NCI-H748 treated with DMSO at 0.1 percent for 48 hours (cell line): ENCODE measurements around the gene TMEM240.
A peak's percentile ranks its signal among the peaks of the same experiment; 100 is the strongest.

Experiments
- DNase-seq: peaks from one replicate; lab custom pipeline; 2025; lab: John Stamatoyannopoulos, UW

The TMEM240 gene

DNA sequence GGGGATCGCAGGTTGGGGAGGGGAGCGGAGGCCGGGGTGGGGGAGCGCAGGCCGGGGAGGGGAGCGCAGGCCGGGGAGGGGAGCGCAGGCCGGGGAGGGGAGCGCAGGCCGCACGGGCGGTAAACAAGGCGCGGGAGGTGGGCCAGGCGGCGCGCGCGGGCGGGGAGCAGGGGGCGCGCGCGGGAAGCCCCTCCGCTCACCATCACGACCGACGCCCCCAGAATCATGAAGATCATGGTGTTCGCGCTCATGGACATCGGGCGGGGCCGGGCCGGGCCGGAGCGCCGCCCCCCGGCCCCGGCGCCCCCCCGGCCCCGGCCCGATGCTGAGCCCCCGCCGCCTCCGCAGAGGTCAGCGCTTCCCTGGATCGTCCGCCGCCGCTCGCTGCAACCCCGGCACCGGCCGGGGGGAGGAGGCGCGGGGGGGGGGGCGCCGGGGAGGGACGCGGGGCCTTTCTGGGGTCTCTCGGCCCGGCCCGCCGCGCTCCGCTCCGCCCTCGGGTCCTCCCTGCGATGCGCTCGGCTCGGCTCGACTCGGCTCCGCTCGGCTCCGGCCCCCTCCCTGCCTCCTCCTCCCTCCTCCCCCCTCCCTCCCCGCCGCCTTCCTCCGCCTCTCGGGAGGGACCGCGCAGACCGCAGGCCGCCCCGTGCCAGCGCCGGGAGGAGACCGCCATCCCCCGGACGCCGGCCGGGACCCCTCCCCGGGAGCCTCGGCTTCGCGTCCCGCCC lies at the start of gene TMEM240:
TSS of gene TMEM240 (minus strand) at position 535 of the 728 bp plus-strand sequence. CDS start at position 257, 278 bp downstream.
- no peak for DNase-seq

DNA sequence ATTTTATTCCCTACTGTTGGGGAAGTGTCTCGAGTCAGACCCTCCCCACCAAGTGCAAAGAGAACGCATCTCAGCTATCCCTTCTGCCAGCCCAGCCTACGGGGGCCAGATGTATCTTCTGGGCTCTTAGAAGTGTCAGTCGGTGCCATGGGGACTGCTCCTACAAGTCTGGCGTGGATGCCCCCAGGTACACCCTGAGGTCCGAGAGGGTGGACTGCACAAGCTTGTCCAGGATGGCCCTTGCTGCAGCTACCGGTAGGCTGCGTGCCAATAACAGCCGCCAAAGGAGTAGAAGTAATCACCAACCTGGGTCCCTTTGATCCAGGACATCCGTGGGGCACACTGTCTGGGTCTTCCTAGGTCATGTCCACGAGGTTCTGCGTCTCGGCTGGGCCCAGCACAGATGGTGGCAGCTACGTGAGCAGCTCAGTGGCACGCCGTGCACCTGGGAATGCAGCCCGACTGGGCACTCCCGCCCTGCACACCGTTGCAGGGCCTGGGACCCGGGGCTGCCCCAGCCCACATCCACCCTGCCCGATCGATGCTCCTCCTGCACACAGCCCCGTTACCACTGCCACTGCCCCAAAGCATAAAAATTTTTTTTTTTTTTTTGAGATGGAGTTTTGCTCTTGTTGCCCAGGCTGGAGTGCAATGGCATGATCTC lies 43.1 kb upstream of the TMEM240 start:
- no peak for DNase-seq

DNA sequence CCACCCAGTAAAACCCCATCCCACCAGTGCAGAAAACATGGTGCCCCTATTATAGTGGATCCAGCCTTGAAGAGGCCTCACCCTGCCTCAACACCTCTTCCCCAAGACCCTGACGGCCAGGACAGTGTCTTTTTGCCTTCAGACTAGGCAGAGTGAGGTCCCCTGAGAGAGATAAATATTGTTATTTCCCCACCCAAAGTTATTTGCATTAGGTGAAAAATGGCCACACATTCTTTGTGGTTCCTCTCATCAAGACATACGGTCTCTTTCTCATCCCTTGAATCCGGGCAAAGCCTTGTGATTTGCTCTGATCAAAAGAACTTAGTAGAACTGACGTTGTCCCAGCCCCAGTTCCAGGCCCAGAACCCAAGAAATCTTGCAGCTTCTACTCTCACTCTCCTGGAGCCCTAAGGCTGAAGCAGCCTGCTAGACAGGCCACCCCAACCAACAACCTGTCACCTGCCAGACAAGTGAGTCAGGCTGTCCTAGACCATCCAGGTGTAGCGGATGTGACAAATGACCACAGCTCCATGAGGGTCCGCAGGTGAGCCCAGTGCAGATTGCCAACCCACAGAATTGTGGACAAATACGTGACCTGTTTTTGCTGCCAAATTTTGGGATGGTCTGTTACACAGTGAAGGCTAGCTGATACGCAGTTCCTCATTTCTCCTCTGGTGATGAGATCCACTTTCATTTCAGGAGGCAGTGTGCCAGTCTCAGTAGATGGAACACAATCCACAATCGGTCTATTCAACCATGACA lies 42.3 kb upstream of the TMEM240 start:
- DNase-seq: no peak

DNA sequence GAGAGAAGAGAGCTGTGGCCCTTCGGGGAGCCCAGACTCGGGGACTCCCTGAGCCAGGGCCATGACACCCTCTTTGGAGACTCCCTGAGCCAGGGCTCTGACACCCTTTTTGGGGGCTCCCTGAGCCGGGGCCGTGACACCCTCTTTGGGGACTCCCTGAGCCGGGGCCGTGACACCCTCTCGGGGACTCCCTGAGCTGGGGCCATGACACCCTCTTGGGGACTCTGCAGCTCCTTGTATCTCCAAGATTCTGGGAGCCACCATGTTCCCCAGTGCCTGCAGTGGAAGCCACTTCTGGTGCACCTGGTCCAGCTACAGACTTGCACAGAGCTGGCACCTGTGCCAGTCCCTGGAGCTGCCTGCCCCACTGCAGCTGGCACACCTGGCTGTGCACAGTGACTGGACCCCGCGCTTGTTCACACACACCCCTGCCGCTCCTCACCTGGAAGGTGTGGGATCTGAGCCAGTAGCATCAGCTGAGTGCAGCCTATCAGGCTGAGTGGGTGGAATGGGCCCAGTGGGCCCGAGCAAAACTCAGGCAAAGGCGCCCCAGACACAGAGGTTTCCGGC lies 38.0 kb upstream of the TMEM240 start:
- DNase-seq: no peak

DNA sequence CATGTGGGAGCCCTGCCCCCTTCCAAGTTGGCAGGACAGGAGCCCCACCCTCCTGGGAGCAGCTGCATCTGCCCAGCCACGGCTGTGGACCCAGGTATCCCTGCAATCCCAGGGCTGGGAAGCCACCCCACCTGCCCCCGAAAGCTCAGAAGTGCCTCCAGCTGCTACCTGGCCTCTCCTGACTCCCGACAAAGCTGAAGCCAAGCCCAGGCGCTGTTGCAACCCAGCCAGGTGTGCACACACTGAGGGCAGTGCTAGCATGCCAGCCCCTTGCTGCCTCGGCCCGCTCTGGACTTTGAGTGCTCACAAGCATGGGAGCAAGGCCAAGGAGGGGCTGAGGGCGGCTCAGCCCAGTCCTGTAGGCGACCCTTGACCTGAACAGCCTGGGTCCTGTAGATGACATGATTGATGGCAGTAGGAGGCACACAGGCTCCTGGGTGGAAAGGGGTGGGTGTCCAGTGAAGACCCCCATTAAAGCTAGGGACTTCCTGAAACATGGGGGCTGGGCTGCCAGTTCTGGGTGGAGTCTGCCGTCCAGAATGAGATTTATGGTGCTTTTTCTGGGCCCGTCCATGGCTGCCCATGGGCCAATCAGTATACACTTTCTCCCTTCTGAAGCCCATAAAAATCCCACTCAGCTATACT lies 37.1 kb upstream of the TMEM240 start:
- DNase-seq: no peak

DNA sequence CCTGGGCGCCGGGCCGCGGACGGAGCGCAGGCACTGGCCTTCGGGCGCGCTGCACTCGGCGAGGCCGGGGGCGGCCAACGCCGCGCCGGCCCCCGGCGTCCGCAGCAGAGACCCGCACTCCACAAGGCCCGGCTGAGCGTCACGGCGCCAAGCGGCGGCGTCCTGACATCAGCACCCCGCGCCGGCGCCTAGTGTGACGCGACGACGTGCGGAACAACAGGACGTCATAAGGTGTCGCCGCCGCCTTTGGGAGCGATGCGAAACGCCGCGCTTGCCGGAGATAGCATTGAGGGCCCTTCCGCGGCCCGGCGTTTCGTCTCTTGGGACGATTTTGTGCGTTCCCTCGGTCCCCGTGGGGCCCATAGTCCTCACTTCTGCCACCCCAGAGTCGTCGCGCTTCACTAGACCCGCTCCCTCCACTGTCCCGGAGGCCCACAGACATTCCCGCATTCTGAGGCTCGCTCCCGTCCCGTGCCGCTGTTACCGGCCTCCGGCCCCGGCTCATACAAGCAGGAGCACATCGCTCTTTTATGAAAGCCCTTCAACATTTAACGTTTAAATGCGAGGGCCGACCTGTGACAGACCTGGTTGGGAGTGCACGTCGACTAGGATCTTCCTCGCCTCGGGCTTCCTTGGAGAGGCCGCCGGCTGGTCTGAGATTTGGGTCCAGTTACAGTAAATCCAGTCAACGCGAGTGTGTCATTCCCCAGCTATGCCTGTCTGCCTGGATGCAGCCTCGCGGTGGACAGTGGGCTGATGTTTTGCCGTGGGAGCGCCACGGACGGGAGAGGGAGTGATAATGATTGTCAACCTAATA lies 34.5 kb upstream of the TMEM240 start, which contains the start of gene SSU72:
TSS of gene SSU72 (minus strand) at position 143 of the 817 bp plus-strand sequence. CDS start 306 bp downstream, outside the sequence.
- DNase-seq: peak; percentile 13

DNA sequence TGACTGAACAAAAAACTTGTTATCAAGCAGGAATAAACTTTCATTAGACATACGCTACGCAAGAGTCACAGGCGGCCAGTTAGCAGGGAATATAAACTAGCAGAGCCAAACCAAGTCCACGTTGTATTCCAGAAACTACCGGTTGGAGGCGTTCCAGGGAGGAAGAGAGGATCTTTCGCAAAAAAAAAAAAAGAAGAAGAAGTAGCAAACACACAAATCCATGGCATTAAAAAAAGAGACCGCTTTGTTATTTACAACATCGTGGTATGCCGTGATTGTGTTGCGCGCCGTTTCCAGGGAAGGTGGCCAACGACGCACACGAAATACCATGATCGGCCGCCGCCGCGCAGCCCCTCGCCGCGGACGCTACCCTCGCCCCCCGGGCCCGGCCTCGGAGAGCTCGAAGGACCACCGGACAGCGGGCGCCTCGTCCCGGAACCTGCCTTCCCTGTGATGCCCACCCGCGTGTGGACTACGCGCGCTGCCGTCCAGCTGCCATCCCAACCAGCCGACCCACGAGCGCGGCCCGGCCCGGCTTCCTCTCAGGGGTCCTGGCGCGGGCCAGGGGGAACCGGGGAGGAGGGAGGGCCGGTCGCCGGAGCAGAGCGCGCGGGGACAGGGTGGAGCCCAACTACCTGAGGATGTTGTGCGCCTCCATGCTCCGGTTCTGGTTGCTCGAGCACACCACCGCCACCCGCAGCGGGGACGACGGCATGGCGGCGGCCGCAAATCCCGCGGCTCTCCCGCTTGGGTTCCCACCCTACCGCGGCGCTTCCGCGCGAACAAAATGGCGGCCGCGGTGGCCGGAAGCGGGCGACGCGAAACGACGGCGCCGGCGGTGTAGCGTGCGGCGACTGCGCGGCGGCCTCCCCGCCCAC lies 33.7 kb upstream of the TMEM240 start:
- no peak for DNase-seq

DNA sequence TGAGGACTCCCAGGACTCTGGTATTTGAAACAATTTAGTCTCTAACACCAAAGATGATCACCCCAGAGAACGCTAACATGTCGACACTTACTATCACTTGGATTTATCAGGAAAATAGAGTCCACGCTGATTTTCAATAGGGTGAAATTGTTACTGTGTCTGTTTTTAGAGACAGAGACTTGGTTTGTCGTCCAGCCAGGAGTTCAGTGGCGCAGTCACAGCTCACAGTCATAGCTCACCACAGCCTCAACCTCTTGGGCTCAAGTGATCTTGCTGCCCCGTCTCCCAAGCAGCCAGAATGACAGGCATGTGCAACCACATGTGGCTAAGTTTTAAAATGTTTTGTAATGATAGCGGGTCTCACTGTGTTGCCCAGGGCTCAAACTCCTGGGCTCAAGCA lies 28.9 kb upstream of the TMEM240 start:
- DNase-seq: no peak

DNA sequence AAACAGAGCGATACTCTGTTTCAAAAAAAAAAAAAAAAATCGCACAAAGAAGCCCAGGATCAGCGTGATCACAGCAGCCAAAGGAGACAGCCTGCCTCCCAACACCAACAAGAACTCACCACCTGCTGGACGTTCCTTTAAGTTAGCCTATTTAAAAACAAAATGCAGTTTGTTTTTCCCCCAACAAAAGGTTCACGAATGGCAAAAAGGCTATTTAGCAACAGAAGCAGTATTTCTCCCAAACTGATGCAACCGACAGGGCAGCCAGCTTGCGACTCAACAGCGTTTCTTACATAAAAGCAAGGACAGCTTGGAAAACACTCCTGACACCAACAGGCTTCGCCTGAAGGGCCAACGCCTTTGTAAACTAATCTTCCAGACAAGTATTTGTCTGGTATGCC lies 27.5 kb upstream of the TMEM240 start:
- no peak for DNase-seq

DNA sequence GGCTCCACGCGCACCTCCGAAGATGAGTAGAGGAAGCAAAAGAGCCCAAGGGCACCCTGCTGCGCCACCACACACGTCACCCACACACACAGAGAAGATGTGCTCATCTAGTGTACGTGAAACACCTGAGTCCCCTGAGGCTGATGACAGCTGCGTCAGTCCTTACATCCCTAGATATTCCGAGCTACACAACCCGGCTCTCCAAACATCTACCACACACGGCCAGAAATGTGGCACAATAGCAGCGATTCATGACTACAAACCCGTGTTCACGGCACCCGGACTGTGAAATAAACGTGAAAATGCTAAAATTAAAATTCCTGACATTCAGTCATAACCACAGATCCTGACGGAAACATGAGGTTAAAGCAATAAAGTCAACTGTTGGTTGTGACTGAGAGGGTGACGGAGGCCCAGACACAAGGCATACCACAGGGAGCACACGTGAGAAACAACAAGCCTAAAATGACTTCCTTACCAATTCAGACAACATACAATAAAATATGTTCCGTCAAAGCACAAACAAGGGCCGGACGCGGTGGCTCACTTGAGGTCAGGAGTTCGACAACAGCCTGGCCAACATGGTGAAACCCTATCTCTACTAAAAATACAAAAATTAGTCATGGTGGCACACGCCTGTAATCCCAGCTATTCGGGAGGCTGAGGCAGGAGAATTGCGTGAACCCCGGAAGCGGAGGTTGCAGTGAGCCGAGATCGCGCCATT lies 26.9 kb upstream of the TMEM240 start:
- no peak for DNase-seq

DNA sequence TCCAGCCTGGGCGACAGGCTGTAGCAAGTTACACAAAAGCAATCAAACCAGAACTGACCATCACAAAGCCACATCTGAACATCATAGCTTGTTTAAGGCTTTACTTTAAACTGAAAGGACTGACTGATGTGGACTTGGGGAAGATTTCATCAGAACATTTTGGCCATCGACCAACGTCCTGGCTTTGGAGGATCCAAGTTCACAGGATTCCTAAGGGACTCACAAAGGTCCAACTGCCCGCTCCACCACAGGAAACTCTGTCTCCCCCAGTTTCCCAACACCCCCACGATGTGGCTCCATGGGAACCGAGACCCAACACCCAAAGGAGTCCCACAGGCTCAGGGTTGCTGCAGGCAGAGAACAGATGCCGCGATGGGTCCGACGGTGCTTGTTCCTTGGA lies 24.9 kb upstream of the TMEM240 start:
- DNase-seq: no peak

DNA sequence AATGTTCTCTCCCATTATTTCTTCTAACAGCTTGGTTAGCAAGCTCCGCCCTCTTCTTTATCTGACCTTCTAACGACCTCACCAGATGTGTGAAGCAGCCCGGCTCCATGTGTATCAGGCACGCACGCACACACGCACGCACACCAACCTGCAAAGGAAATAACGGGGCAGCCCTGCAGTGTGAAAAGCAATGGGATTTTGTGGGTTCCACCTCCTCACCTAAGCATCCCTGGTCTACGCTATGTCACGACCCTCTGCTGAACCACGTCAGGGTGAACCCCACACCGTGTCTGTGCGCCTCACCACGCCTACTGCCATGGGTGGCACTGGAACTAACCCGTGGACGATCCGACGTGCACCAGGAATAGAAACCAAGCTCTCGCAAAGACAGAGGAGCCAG lies 23.8 kb upstream of the TMEM240 start:
- no peak for DNase-seq

DNA sequence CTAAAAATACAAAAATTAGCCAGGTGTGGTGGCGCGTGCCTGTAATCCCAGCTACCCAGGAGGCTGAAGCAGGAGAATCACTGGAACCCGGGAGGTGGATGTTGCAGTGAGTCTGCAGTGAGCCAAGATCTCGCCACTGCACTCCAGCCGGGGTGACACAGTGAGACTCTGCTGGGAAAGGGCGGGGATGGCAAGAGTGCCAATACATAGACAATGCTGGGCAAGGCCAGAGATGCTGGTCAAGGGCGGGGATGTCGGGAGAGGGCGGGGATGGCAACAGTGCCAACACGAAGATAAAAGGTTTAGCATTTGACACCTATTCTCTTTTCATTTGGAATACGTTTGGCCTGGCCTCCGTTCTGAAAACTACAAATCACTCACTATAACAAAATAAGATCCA lies 23.3 kb upstream of the TMEM240 start:
- DNase-seq: no peak

DNA sequence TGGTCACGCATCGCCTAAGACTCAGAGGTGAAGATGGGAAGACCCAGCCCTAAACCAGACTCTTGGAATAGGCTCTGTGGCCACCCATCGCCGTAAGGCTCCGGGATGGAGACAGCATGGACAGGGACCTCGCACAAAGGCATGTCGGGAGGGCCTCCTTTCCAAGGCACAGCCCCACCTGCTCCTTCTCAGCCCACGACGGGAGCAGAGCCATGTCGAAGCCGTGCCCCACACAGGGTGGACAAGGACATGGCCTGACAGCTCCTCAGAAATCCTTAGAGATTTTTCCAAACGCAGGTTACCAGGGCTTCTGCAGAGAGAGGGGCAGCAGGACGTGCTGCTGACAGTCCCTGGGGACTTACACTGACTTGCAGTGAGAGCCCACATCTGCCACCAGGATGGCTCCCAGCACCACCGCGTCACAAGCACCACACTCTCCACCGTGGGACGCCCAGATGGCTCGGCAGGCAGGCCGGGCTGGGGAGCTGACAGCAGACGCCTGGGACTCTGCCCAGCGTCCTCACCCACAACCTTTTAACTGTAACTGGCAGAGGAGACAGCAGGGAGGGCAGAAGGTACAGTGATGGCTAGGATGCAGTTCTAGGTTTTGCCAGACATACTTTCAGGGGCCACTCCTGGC lies 22.3 kb upstream of the TMEM240 start:
- no peak for DNase-seq

DNA sequence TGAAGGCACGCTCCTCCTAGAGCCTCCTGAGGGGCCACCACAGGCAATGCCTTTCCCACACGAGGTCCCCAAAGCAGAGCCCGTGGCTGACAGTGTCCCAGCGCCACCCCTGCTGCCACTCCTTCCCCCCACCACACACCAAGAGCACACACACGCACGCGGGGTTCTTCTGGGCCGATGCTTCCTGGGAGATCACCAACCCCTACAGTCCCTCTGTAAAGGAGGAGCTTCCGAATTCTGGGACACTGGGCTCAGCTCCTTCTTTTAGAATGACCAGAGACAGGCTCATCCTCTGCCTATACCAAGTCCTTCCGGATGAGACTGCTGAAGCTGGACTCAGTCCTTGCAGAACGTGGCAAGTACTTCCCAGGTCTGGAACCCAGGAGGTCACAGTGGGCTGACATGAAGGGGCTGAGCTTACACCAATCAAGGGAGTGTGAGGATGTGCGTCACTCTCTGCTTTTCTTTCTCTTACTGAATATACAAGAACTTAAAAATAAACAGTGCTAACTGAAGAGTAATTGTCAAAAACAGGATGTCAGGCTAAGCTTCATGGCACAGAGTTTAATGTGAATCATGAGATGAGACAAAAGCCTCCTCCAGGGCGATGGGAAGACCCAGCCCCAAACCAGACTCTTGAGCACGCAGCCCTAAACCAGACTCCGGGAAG lies 21.5 kb upstream of the TMEM240 start:
- no peak for DNase-seq

DNA sequence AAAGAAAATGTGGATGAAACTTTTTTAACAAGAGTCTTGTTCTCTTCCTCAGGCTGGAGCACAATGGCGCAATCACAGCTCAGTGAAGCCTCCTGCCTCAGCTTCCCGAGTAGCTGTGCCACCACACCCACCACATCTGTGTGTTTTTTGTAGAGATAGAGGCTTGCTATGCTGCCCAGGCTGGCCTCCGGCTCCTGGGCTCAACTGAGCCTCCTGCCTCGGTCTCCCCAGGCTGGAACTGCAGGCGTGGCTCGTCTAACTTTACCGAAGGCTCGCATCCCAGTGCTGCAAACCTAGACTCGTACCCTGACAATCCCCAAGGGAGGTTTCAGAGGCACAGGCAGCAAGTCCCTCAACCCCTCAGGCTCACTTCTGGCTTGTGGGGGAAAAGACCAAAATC lies 19.8 kb upstream of the TMEM240 start:
- DNase-seq: no peak

DNA sequence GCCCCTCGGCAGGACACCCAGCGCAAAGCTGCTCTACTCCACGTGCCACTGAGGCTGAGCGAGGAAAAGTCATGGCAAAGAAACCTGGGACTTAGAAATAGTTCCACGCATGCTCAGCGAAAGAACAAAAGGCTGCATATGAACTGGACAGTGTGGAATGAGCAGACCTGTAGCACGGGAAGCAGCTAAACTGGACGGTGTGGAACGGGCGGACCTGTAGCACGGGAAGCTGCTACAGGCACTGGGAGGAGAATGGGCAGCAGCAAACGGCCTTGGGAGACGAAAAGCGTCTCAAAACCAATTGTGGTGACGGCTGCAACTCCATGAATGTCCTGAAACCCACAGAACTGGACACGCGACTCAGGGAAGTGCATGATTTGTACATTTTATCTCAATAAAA lies 18.6 kb upstream of the TMEM240 start:
- no peak for DNase-seq

DNA sequence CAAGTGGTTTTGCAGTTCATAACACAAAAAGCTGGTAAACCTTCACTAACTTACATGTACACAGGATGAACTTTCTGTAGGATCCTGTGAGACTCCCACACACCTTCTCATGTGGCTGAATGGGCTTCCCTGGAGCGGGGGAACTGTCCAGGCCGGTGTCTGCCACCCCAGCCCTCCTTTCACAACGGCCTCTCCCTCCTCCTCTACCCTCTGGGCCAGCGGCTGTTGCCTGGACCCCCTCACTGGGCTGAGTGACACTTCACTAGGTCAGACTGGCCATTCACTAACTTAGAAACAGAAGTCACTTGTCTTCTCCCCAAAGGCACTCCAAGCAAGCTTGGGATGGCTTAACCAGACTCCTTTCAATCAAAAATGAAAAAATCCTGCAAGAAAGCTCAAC lies 18.2 kb upstream of the TMEM240 start:
- no peak for DNase-seq
